NCI-H446 treated with DMSO at 0.1 percent for 48 hours (cell line): ENCODE results near the gene TRIM31.

Experiments used
- DNase-seq: peaks from one replicate; lab custom pipeline; 2025; lab: John Stamatoyannopoulos, UW

TRIM31 gene

GRCh38 chr6:30113003-30113759, at the start of gene TRIM31:
Gene TRIM31, minus strand, starts transcription at chr6:30113090. Its CDS starts 285 bp downstream, at chr6:30112805.
- DNase-seq = no peak

- DNase-seq = no peak
Measured at GRCh38 chr6:30162265-30163089, 49.6 kb upstream of the TRIM31 start.

GRCh38 chr6:30160785-30161531, 48.1 kb upstream of the TRIM31 start, which contains the start of gene TRIM10:
Gene TRIM10, minus strand, starts transcription at chr6:30161211. Its CDS starts 353 bp downstream, at chr6:30160858.
- no peak for DNase-seq

- no peak for DNase-seq
Measured at GRCh38 chr6:30160008-30160784, 47.3 kb upstream of the TRIM31 start.

GRCh38 chr6:30158475-30159040, 45.7 kb upstream of the TRIM31 start:
- DNase-seq = no peak

GRCh38 chr6:30157999-30158398, 45.1 kb upstream of the TRIM31 start:
- DNase-seq = no peak

- no peak for DNase-seq
Measured at GRCh38 chr6:30157581-30157980, 44.7 kb upstream of the TRIM31 start.

- no peak for DNase-seq
Measured at GRCh38 chr6:30156774-30157173, 43.9 kb upstream of the TRIM31 start.

- no peak for DNase-seq
Measured at GRCh38 chr6:30156262-30156599, 43.3 kb upstream of the TRIM31 start.

- no peak for DNase-seq
Measured at GRCh38 chr6:30155520-30156261, 42.8 kb upstream of the TRIM31 start.

GRCh38 chr6:30154709-30155519, 42.0 kb upstream of the TRIM31 start:
- no peak for DNase-seq

- DNase-seq = no peak
Measured at GRCh38 chr6:30154061-30154460, 41.2 kb upstream of the TRIM31 start.

- DNase-seq = no peak
Measured at GRCh38 chr6:30152910-30153610, 40.2 kb upstream of the TRIM31 start.

GRCh38 chr6:30152016-30152673, 39.3 kb upstream of the TRIM31 start:
- no peak for DNase-seq

GRCh38 chr6:30151580-30151979, 38.7 kb upstream of the TRIM31 start:
- DNase-seq = no peak

GRCh38 chr6:30150671-30151395, 37.9 kb upstream of the TRIM31 start:
- DNase-seq = no peak

- DNase-seq = no peak
Measured at GRCh38 chr6:30149858-30150550, 37.1 kb upstream of the TRIM31 start.
